KMS-11 (cell line): ENCODE measurements around the gene RIPK3.

ENCODE experiments used
- H2AFZ ChIP-seq: fragments of 200-600 bp; sonication (generic); 2 replicates; pipeline ENCODE4 v1.6.1; 2016; ENCODE audit warnings: antibody characterized with exemption, mixed run types, low read depth
- H3K27ac ChIP-seq: fragments of 200-600 bp; sonication (generic); 2 replicates; pipeline ENCODE4 v1.6.1; 2016; ENCODE audit warnings: mild to moderate bottlenecking, mixed run types
- H3K27me3 ChIP-seq: fragments of 200-600 bp; sonication (generic); 2 replicates; pipeline ENCODE4 v1.6.1; 2017; ENCODE audit warnings: mild to moderate bottlenecking, low read depth, mixed run types, moderate library complexity; ENCODE audit not compliant: insufficient read depth
- H3K36me3 ChIP-seq: fragments of 200-600 bp; sonication (generic); 2 replicates; pipeline ENCODE4 v1.6.1; 2017; ENCODE audit warnings: mild to moderate bottlenecking, mixed run types; ENCODE audit not compliant: insufficient read depth
- H3K4me1 ChIP-seq: fragments of 200-600 bp; sonication (generic); 2 replicates; pipeline ENCODE4 v1.6.1; 2016; ENCODE audit warnings: mild to moderate bottlenecking, low read depth, mixed run types; ENCODE audit not compliant: poor library complexity, severe bottlenecking
- H3K4me2 ChIP-seq: fragments of 200-600 bp; sonication (generic); 2 replicates; pipeline ENCODE4 v1.7.0; 2016; ENCODE audit warnings: mild to moderate bottlenecking, mixed run types
- H3K4me3 ChIP-seq: fragments of 200-600 bp; sonication (generic); IDR thresholded peaks from 2 replicates; pipeline ENCODE4 v1.6.1; 2017; ENCODE audit warnings: low read depth, low read length, mixed read lengths; ENCODE audit not compliant: insufficient read depth
- H3K79me2 ChIP-seq: fragments of 200-600 bp; sonication (generic); 2 replicates; pipeline ENCODE4 v1.6.1; 2016; ENCODE audit warnings: low read depth, mixed run types; ENCODE audit not compliant: insufficient read depth
- H3K9ac ChIP-seq: fragments of 200-600 bp; sonication (generic); 2 replicates; pipeline ENCODE4 v1.6.1; 2016; ENCODE audit warnings: mild to moderate bottlenecking, mixed run types
- H4K20me1 ChIP-seq: fragments of 200-600 bp; sonication (generic); 2 replicates; pipeline ENCODE4 v1.6.1; 2016; ENCODE audit warnings: mild to moderate bottlenecking, mixed run types; ENCODE audit not compliant: insufficient read depth
- TF ChIP-seq, protein P1 (sequence below): fragments of 200-600 bp; sonication (generic); conservative IDR thresholded peaks from 2 replicates; pipeline ENCODE4 v1.6.1; 2017; ENCODE audit warnings: low read depth, mild to moderate bottlenecking, antibody characterized with exemption, low read length, moderate library complexity, mixed read lengths

Gene RIPK3

DNA sequence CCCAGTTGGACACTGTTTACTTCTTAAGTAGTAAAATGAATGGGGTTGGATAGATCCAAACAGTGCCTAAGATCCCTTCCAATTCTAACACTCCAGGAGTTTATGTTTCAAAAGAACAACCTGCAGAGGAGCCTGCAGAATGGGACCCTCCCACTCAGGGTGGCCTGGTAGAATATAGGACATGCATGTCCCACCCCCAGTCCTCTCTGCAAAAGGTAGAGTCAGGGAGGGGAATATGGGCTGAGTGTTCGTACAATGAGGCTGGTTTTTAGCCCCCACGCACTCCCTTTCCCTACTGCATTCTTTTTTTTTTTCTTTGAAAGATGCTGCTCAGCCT is 47.2 kb upstream of the RIPK3 start:
- Histone ChIP-seq H3K4me3 (no peak overlapping the region), H3K4me2 (no peak overlapping the region), H3K27me3 (no peaks in the 10 kb centered on the region), H3K9ac (no peak overlapping the region), H2AFZ (no peak overlapping the region), H3K27ac (no peak overlapping the region), H3K79me2 (no peaks in the 10 kb centered on the region), H4K20me1 (no peaks in the 10 kb centered on the region), H3K4me1 (no peaks in the 10 kb centered on the region), H3K36me3 (no peaks in the 10 kb centered on the region)
- TF ChIP-seq, protein P1, sequence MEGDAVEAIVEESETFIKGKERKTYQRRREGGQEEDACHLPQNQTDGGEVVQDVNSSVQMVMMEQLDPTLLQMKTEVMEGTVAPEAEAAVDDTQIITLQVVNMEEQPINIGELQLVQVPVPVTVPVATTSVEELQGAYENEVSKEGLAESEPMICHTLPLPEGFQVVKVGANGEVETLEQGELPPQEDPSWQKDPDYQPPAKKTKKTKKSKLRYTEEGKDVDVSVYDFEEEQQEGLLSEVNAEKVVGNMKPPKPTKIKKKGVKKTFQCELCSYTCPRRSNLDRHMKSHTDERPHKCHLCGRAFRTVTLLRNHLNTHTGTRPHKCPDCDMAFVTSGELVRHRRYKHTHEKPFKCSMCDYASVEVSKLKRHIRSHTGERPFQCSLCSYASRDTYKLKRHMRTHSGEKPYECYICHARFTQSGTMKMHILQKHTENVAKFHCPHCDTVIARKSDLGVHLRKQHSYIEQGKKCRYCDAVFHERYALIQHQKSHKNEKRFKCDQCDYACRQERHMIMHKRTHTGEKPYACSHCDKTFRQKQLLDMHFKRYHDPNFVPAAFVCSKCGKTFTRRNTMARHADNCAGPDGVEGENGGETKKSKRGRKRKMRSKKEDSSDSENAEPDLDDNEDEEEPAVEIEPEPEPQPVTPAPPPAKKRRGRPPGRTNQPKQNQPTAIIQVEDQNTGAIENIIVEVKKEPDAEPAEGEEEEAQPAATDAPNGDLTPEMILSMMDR: no peak

DNA sequence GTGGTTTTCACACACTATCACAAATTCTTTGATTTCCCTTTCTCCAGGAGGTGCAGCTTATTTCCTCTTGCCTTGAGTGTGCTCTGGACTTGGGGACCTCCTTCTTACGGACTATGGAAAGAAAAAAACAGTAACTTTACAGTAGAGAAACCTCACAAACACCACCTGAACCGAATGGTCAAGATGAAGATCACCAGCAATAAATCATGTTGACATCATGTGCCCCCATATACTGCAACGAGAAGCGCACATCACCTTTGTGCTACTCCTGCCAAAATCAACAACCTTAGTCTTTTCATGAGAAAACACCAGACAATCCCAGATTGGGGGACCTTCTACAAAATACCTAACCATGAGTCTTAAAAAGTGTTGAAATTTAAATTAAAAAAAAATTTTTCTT is 45.7 kb upstream of the RIPK3 start:
- no peaks in the 10 kb centered on the region for H3K79me2 ChIP-seq
- H3K9ac ChIP-seq: no peak overlapping the region
- H3K36me3 ChIP-seq: no peaks in the 10 kb centered on the region
- TF ChIP-seq, protein P1: no peak
- no peaks in the 10 kb centered on the region for H4K20me1 ChIP-seq
- H3K27me3 ChIP-seq: no peaks in the 10 kb centered on the region
- H2AFZ ChIP-seq: no peak overlapping the region
- H3K27ac ChIP-seq: no peak overlapping the region
- no peak overlapping the region for H3K4me2 ChIP-seq
- no peak overlapping the region for H3K4me3 ChIP-seq
- H3K4me1 ChIP-seq: no peaks in the 10 kb centered on the region

DNA sequence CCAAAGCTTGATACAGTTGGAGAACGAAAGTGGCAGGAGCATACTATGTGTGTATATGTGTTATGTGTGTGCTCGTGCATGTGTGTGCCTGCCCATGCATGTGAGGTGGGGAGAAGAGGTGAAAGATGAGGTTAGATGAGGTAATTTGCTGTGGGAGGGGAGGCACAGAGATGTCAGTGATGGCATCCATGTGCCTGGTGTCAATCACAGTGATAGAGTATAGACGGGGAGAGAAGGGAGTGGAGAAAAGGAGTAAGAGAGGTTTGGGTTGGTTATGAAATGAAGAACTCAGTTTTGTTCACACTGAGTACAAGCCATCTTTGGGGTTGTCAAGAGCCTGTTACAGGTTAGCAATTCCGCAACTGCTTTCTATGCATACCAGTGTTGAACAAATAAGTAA is 44.4 kb upstream of the RIPK3 start:
- Histone ChIP-seq H3K27me3 (no peaks in the 10 kb centered on the region), H3K79me2 (no peaks in the 10 kb centered on the region), H3K27ac (no peak overlapping the region), H3K4me3 (no peak overlapping the region), H3K9ac (no peak overlapping the region), H4K20me1 (no peaks in the 10 kb centered on the region), H3K4me2 (no peak overlapping the region), H3K36me3 (no peaks in the 10 kb centered on the region), H3K4me1 (no peaks in the 10 kb centered on the region), H2AFZ (no peak overlapping the region)
- TF ChIP-seq, protein P1: no peak

DNA sequence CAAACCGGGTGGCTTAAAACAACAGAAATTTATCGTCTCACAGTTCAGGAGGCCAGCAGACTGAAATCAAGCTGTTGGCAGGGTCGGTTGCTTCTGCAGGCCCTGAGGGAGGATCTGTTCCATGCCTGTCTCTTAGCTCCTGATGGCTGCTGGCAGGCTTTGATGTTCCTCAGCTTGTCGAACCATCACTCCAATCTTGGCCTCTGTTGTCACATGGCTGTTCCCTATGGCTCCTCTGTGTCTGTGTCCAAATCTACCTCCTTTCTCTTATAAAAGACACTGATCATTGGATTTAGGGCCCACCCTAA is 42.2 kb upstream of the RIPK3 start:
- H3K36me3 ChIP-seq: no peaks in the 10 kb centered on the region
- H3K4me1 ChIP-seq: no peaks in the 10 kb centered on the region
- H3K4me3 ChIP-seq: no peak overlapping the region
- no peak overlapping the region for H3K27ac ChIP-seq
- H3K4me2 ChIP-seq: no peak overlapping the region
- H2AFZ ChIP-seq: no peak overlapping the region
- no peak overlapping the region for H3K9ac ChIP-seq
- TF ChIP-seq, protein P1: no peak
- no peaks in the 10 kb centered on the region for H3K79me2 ChIP-seq
- no peaks in the 10 kb centered on the region for H3K27me3 ChIP-seq
- no peaks in the 10 kb centered on the region for H4K20me1 ChIP-seq

DNA sequence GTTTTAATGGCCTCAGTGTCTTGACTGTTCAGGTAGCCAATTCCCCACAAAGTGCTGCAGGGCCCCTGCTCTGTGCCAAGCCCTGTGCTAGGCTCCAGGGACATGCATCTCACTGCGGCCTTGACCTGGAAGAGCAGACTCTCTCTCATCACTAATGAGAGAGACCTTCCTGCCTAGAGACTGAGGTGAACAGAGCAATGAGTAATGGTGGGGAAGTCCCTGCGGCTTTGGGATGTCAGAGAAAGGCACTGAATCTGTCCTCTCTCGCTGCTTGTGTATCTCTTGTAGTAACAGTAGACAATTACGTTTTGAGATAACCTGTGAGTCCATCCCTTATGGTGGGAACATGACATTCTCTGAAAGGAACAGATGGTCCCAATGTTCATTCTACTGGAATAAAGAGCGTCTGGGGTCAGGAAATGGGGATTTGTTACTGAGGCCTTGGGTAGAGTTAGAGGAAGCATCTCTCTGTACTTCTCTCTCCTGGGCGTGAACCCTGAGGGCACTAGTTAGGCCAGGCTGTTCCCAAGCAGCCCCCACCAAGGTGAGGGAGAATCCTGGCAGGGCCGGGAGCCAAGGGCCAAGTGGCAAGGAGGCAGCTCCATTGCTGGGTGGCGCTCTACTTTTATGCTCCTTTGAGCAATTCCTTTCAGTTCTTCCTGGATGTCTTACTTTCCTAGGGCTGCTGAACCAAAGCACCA is 41.7 kb upstream of the RIPK3 start:
- H4K20me1 ChIP-seq: no peaks in the 10 kb centered on the region
- no peaks in the 10 kb centered on the region for H3K36me3 ChIP-seq
- no peak overlapping the region for H3K27ac ChIP-seq
- H3K4me1 ChIP-seq: no peaks in the 10 kb centered on the region
- H2AFZ ChIP-seq: no peak overlapping the region
- no peak overlapping the region for H3K4me3 ChIP-seq
- no peaks in the 10 kb centered on the region for H3K79me2 ChIP-seq
- no peaks in the 10 kb centered on the region for H3K27me3 ChIP-seq
- no peak overlapping the region for H3K9ac ChIP-seq
- TF ChIP-seq, protein P1: no peak
- H3K4me2 ChIP-seq: no peak overlapping the region
